ENCODE measurements around the gene AKR1C3. TPM values are rescaled to one million over a fixed set of nuclear protein-coding genes. Genes with fewer than 3 reads are reported as not detected.

AKR1C3 gene
- total RNA-seq, 1 experiment from 2014 or later: 2.6 TPM

GRCh38 chr10:5073659-5074058 lies 20.6 kb upstream of the AKR1C3 start:
- Histone ChIP-seq H3K4me3 (ENCODE audit: insufficient read depth, low read depth, low read length) (no peak overlapping the region), H3K36me3 (replicated peaks; ENCODE audit: control insufficient read depth, insufficient read depth, low read length) (no peaks in the 10 kb centered on the region), H3K27me3 (ENCODE audit: control insufficient read depth, insufficient read depth, low read length) (no peaks in the 10 kb centered on the region)
- DNase-seq: no peak

- no peak for DNase-seq
- no peaks in the 10 kb centered on the region for H3K36me3 ChIP-seq (replicated peaks; ENCODE audit: control insufficient read depth, insufficient read depth, low read length)
- no peak overlapping the region for H3K4me3 ChIP-seq (ENCODE audit: insufficient read depth, low read depth, low read length)
- H3K27me3 ChIP-seq (ENCODE audit: control insufficient read depth, insufficient read depth, low read length): no peaks in the 10 kb centered on the region
Measured at GRCh38 chr10:5076615-5077014, 17.6 kb upstream of the AKR1C3 start.

- no peak overlapping the region for H3K4me3 ChIP-seq (ENCODE audit: insufficient read depth, low read depth, low read length)
- DNase-seq: no peak
Measured at GRCh38 chr10:5078547-5079180, 15.6 kb upstream of the AKR1C3 start.

GRCh38 chr10:5079306-5079830 lies 14.8 kb upstream of the AKR1C3 start:
- Histone ChIP-seq H3K4me3 (ENCODE audit: insufficient read depth, low read depth, low read length) (no peak overlapping the region), H3K36me3 (replicated peaks; ENCODE audit: control insufficient read depth, insufficient read depth, low read length) (no peaks in the 10 kb centered on the region), H3K27me3 (ENCODE audit: control insufficient read depth, insufficient read depth, low read length) (no peaks in the 10 kb centered on the region)
- no peak for DNase-seq

More at GRCh38 chr10:5078547-5079180, 15.6 kb upstream of the AKR1C3 start:
- Histone ChIP-seq H3K27me3 (ENCODE audit: control insufficient read depth, insufficient read depth, low read length) (no peaks in the 10 kb centered on the region), H3K36me3 (replicated peaks; ENCODE audit: control insufficient read depth, insufficient read depth, low read length) (no peaks in the 10 kb centered on the region)

GRCh38 chr10:5079836-5080235 lies 14.4 kb upstream of the AKR1C3 start:
- no peak for DNase-seq
- Histone ChIP-seq H3K36me3 (replicated peaks; ENCODE audit: control insufficient read depth, insufficient read depth, low read length) (no peaks in the 10 kb centered on the region), H3K4me3 (ENCODE audit: insufficient read depth, low read depth, low read length) (no peak overlapping the region), H3K27me3 (ENCODE audit: control insufficient read depth, insufficient read depth, low read length) (no peaks in the 10 kb centered on the region)

GRCh38 chr10:5081091-5081490 lies 13.1 kb upstream of the AKR1C3 start:
- no peak for DNase-seq

GRCh38 chr10:5088703-5089261 lies 5.4 kb upstream of the AKR1C3 start:
- H3K27me3 ChIP-seq (ENCODE audit: control insufficient read depth, insufficient read depth, low read length): no peaks in the 10 kb centered on the region
- no peak for DNase-seq
- no peak overlapping the region for H3K4me3 ChIP-seq (ENCODE audit: insufficient read depth, low read depth, low read length)
- H3K36me3 ChIP-seq (replicated peaks; ENCODE audit: control insufficient read depth, insufficient read depth, low read length): no peaks in the 10 kb centered on the region

More at GRCh38 chr10:5081091-5081490, 13.1 kb upstream of the AKR1C3 start:
- no peaks in the 10 kb centered on the region for H3K27me3 ChIP-seq (ENCODE audit: control insufficient read depth, insufficient read depth, low read length)
- H3K36me3 ChIP-seq (replicated peaks; ENCODE audit: control insufficient read depth, insufficient read depth, low read length): no peaks in the 10 kb centered on the region
- no peak overlapping the region for H3K4me3 ChIP-seq (ENCODE audit: insufficient read depth, low read depth, low read length)

- DNase-seq: no peak
- no peaks in the 10 kb centered on the region for H3K36me3 ChIP-seq (replicated peaks; ENCODE audit: control insufficient read depth, insufficient read depth, low read length)
- H3K4me3 ChIP-seq (ENCODE audit: insufficient read depth, low read depth, low read length): no peak overlapping the region
- no peaks in the 10 kb centered on the region for H3K27me3 ChIP-seq (ENCODE audit: control insufficient read depth, insufficient read depth, low read length)
Measured at GRCh38 chr10:5089865-5090264, 4.3 kb upstream of the AKR1C3 start.

- no peaks in the 10 kb centered on the region for H3K36me3 ChIP-seq (replicated peaks; ENCODE audit: control insufficient read depth, insufficient read depth, low read length)
- H3K4me3 ChIP-seq (ENCODE audit: insufficient read depth, low read depth, low read length): no peak overlapping the region
- no peak for DNase-seq
- no peaks in the 10 kb centered on the region for H3K27me3 ChIP-seq (ENCODE audit: control insufficient read depth, insufficient read depth, low read length)
Measured at GRCh38 chr10:5090551-5090950, 3.7 kb upstream of the AKR1C3 start.

- H3K4me3 ChIP-seq (ENCODE audit: insufficient read depth, low read depth, low read length): no peak overlapping the region
- H3K36me3 ChIP-seq (replicated peaks; ENCODE audit: control insufficient read depth, insufficient read depth, low read length): no peaks in the 10 kb centered on the region
- DNase-seq: no peak
- H3K27me3 ChIP-seq (ENCODE audit: control insufficient read depth, insufficient read depth, low read length): no peaks in the 10 kb centered on the region
Measured at GRCh38 chr10:5091196-5091595, 3.0 kb upstream of the AKR1C3 start.

- DNase-seq: no peak
- no peaks in the 10 kb centered on the region for H3K27me3 ChIP-seq (ENCODE audit: control insufficient read depth, insufficient read depth, low read length)
Measured at GRCh38 chr10:5092375-5092774, 1.8 kb upstream of the AKR1C3 start.

GRCh38 chr10:5092848-5093790 lies 1.1 kb upstream of the AKR1C3 start:
- no peak overlapping the region for H3K4me3 ChIP-seq (ENCODE audit: insufficient read depth, low read depth, low read length)
- no peak for DNase-seq
- no peaks in the 10 kb centered on the region for H3K36me3 ChIP-seq (replicated peaks; ENCODE audit: control insufficient read depth, insufficient read depth, low read length)

More at GRCh38 chr10:5092375-5092774, 1.8 kb upstream of the AKR1C3 start:
- H3K36me3 ChIP-seq (replicated peaks; ENCODE audit: control insufficient read depth, insufficient read depth, low read length): no peaks in the 10 kb centered on the region
- H3K4me3 ChIP-seq (ENCODE audit: insufficient read depth, low read depth, low read length): no peak overlapping the region

GRCh38 chr10:5095687-5096086 lies 1.5 kb downstream of the AKR1C3 start:
- Histone ChIP-seq H3K27me3 (ENCODE audit: control insufficient read depth, insufficient read depth, low read length) (no peaks in the 10 kb centered on the region), H3K36me3 (replicated peaks; ENCODE audit: control insufficient read depth, insufficient read depth, low read length) (no peaks in the 10 kb centered on the region), H3K4me3 (ENCODE audit: insufficient read depth, low read depth, low read length) (no peak overlapping the region)
- no peak for DNase-seq

More at GRCh38 chr10:5092848-5093790, 1.1 kb upstream of the AKR1C3 start:
- no peaks in the 10 kb centered on the region for H3K27me3 ChIP-seq (ENCODE audit: control insufficient read depth, insufficient read depth, low read length)

- H3K27me3 ChIP-seq (ENCODE audit: control insufficient read depth, insufficient read depth, low read length): no peaks in the 10 kb centered on the region
- H3K4me3 ChIP-seq (ENCODE audit: insufficient read depth, low read depth, low read length): no peak overlapping the region
- DNase-seq: no peak
- H3K36me3 ChIP-seq (replicated peaks; ENCODE audit: control insufficient read depth, insufficient read depth, low read length): no peaks in the 10 kb centered on the region
Measured at GRCh38 chr10:5096108-5096507, 1.9 kb downstream of the AKR1C3 start.
